Measurements from ENCODE around the gene PIK3CA. TPM values are rescaled to one million over a fixed set of nuclear protein-coding genes. Genes with fewer than 3 reads are reported as not detected.

The PIK3CA gene
- total RNA-seq, 1 experiment from 2014 or later = 12.0 TPM

DNA sequence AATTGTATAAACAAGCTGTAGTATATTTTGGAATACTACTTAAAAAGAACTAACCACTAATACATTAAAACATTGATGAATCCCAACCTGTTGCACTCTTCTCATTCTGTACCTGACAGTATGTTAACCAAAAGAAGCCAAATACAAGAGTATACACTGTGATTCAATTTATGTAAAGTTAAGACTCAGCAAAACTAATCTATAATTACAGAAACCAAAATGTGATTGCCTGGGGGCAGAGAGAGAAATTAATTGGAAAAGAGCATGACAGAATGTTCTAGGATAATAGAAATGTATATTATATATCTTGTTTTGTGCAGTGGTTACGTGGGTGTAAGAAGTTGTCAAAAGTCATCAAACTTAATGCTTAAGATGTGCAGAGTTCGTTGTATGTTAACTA is 31.1 kb downstream of the PIK3CA start:
- no CpG with 5 or more reads among the region's 2 CpGs for WGBS (ENCODE audit: extremely low coverage, insufficient read length, low lambda C conversion rate)
- H3K4me3 Mint-ChIP-seq = no peak overlapping the region
- H3K79me2 ChIP-seq (ENCODE audit: insufficient read depth, low read length) = no peaks in the 10 kb centered on the region
- H3K4me2 ChIP-seq (ENCODE audit: insufficient read depth, insufficient read length, low read length) = no peak overlapping the region
- no peak overlapping the region for H2AFZ ChIP-seq (ENCODE audit: low read length)
- H4K8ac ChIP-seq (replicated peaks; ENCODE audit: insufficient read length, low read depth, low read length) = no peak overlapping the region
- H3K79me1 ChIP-seq (ENCODE audit: insufficient read depth, low read depth, low read length, poor library complexity, severe bottlenecking) = peaks cover 3% of the 10 kb centered on the region
- H3K9ac ChIP-seq (ENCODE audit: extremely low read depth, insufficient read length, low read length) = no peak overlapping the region
- H3K27me3 Mint-ChIP-seq (ENCODE audit: low read depth) = no peaks in the 10 kb centered on the region
- no peak overlapping the region for H3K4ac ChIP-seq (ENCODE audit: low read depth, low read length)
- no peaks in the 10 kb centered on the region; the same call in 1 of the 2 replicates for H3K4me1 ChIP-seq (ENCODE audit: insufficient read depth, low read length)
- H3T11ph ChIP-seq (ENCODE audit: low read length) = no peak overlapping the region
- H3K36me3 Mint-ChIP-seq (ENCODE audit: insufficient read depth in 1 of 3, low read depth in 3 of 3) = no peaks in the 10 kb centered on the region; a peak in 1 of 7 replicates
- TF ChIP-seq, protein P1, sequence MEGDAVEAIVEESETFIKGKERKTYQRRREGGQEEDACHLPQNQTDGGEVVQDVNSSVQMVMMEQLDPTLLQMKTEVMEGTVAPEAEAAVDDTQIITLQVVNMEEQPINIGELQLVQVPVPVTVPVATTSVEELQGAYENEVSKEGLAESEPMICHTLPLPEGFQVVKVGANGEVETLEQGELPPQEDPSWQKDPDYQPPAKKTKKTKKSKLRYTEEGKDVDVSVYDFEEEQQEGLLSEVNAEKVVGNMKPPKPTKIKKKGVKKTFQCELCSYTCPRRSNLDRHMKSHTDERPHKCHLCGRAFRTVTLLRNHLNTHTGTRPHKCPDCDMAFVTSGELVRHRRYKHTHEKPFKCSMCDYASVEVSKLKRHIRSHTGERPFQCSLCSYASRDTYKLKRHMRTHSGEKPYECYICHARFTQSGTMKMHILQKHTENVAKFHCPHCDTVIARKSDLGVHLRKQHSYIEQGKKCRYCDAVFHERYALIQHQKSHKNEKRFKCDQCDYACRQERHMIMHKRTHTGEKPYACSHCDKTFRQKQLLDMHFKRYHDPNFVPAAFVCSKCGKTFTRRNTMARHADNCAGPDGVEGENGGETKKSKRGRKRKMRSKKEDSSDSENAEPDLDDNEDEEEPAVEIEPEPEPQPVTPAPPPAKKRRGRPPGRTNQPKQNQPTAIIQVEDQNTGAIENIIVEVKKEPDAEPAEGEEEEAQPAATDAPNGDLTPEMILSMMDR (conservative IDR thresholded peaks at IDR 0.05) = no peak
- no peak overlapping the region for H3K56ac ChIP-seq (ENCODE audit: insufficient read length, low read depth, low read length)
- no peak overlapping the region for H2BK12ac ChIP-seq (ENCODE audit: insufficient read length, low read depth, low read length)
- no peaks in the 10 kb centered on the region for H4K20me1 ChIP-seq (ENCODE audit: control insufficient read depth, insufficient read depth, insufficient read length)
- H2BK120ac ChIP-seq (ENCODE audit: low read depth, low read length, poor library complexity, severe bottlenecking) = no peak overlapping the region
- no peak overlapping the region for H3K18ac ChIP-seq (ENCODE audit: insufficient read length, low read depth, low read length)
- peaks cover 32 to 37% of the 10 kb centered on the region in 2 experiments for H3K4me1 Mint-ChIP-seq
- H3K9me3 ChIP-seq (ENCODE audit: control insufficient read depth, low read depth, low read length) = no peaks in the 10 kb centered on the region
- H4K5ac ChIP-seq (ENCODE audit: insufficient read length, low read depth, low read length) = no peak overlapping the region
- H3K27ac ChIP-seq (ENCODE audit: insufficient read length, low read depth, low read length) = no peak overlapping the region
- no peak overlapping the region for H2AK5ac ChIP-seq (ENCODE audit: insufficient read length, low read length)
- no peak overlapping the region for H2BK20ac ChIP-seq (ENCODE audit: low read depth, low read length, poor library complexity, severe bottlenecking)
- H3K23me2 ChIP-seq (ENCODE audit: insufficient read length, low read depth, low read length, poor library complexity, severe bottlenecking) = no peaks in the 10 kb centered on the region
- no peak overlapping the region for H3K14ac ChIP-seq (ENCODE audit: insufficient read depth, low read length)
- H2BK15ac ChIP-seq (ENCODE audit: low read depth, low read length) = no peak overlapping the region
- H4K91ac ChIP-seq (ENCODE audit: insufficient read length, low read depth, low read length) = no peak overlapping the region
- H3K9me3 Mint-ChIP-seq = no peaks in the 10 kb centered on the region
- no peak overlapping the region for H2BK5ac ChIP-seq (ENCODE audit: insufficient read length, low read length)
- H3K27ac Mint-ChIP-seq = no peak overlapping the region
- no peak for DNase-seq
- H3K27me3 ChIP-seq (ENCODE audit: insufficient read depth, low read length) = no peaks in the 10 kb centered on the region
- no peak overlapping the region for H3K23ac ChIP-seq (ENCODE audit: insufficient read length, low read depth, low read length)

Data from H9 (cell line).